ENCODE measurements around the gene CDH5. TPM values are rescaled to one million over a fixed set of nuclear protein-coding genes. Genes with fewer than 3 reads are reported as not detected.

The CDH5 gene
- total and polyA plus RNA-seq, 12 donors = 39.4 to 81.2 (median 52.9) TPM

DNA sequence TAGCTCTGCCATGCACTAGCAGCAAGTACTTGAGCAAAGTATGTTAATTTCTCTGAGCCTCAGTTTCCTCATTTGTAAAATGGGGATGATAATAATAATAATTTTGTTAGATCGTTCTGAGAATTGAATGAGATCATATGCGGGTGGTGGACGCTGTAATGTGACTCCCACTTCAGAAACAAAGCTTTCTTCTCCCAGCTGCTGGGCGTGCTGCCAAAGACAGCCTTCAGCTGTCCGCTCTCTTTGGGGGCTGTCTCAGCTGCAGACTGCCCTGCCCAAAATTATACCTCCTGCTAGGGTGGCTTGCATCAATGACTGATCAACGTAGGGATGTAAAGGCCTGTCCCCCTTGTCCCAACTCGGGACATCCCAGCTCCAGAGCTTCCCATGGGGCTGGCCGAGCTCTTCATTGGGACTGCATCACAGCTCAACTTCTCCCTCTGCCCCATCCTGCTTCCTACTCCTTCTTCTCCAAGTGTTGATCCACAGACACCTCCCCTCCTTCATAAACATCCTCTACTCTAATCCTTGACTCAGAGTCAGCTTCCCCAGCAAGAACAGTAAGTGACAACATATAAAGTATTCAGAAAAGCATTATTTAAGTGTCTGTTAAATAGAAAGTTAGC is 30.7 kb upstream of the CDH5 start:
- Histone ChIP-seq H3K27me3 (peaks cover 0 to 17% (median 8%) of the 10 kb centered on the region in 7 donors), H3K4me3 (no peak overlapping the region), H3K27ac (no peak overlapping the region), H3K36me3 (no peaks in the 10 kb centered on the region), H3K9me3 (peaks cover 0 to 7% (median 0%) of the 10 kb centered on the region in 11 donors), H3K4me1 (peaks cover 0 to 12% (median 7%) of the 10 kb centered on the region in 9 donors)
- TF ChIP-seq, protein P1, sequence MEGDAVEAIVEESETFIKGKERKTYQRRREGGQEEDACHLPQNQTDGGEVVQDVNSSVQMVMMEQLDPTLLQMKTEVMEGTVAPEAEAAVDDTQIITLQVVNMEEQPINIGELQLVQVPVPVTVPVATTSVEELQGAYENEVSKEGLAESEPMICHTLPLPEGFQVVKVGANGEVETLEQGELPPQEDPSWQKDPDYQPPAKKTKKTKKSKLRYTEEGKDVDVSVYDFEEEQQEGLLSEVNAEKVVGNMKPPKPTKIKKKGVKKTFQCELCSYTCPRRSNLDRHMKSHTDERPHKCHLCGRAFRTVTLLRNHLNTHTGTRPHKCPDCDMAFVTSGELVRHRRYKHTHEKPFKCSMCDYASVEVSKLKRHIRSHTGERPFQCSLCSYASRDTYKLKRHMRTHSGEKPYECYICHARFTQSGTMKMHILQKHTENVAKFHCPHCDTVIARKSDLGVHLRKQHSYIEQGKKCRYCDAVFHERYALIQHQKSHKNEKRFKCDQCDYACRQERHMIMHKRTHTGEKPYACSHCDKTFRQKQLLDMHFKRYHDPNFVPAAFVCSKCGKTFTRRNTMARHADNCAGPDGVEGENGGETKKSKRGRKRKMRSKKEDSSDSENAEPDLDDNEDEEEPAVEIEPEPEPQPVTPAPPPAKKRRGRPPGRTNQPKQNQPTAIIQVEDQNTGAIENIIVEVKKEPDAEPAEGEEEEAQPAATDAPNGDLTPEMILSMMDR (IDR thresholded peaks at IDR 0.05) = no peak
- WGBS, 2 donors = 13 to 20% methylated on average over 8 of the region's 8 CpGs
- ATAC-seq (peak in 5 of 8 donors; percentile 39 to 80 (median 56)), DNase-seq (peak; percentile 64 to 65)
- intact Hi-C loops (cut with DNase I) = no loop called here

DNA sequence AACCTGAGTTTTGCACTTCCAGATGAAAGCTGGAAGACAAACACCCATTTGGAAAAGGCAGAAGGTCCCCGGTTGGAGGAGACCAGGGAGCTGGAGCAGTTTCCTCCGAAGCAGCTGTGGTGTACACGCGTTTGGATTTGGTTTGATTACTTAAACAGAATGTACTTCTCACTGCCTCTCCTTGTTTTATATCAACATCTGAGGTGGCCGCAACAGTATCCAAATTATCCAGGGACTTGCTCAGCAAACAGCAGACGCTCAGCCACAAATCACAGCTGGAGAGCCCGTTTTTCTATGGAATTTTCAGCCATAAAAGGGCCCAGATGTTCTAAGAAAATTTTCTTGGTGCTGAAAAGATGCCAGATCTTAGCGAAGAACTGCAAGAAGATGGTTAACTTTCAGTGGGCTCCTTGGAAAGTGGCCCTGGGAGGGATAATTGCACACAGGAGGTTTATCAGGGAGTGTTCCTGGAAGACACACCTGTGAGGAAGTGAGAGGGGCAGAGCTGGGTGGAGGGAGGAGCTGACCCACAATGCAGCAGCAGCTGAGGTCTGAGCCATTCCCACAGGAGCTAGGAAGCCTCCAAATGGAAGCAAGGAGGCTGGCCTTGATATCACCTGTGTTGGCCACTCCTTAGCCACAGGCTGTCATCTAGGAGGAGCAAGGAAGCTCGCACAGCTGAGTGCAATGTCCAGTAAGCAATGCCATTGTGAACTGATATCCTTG is 28.9 kb upstream of the CDH5 start:
- intact Hi-C loops (cut with DNase I) = no loop called here
- Histone ChIP-seq H3K4me3 (no peak overlapping the region), H3K36me3 (no peaks in the 10 kb centered on the region), H3K27me3 (peaks cover 0 to 25% (median 8%) of the 10 kb centered on the region in 7 donors), H3K4me1 (peaks cover 0 to 12% (median 7%) of the 10 kb centered on the region in 9 donors), H3K9me3 (peaks cover 0 to 7% (median 0%) of the 10 kb centered on the region in 11 donors), H3K27ac (no peak overlapping the region)
- no peak for DNase-seq
- peak in 6 of 8 donors; percentile 20 to 62 (median 43) for ATAC-seq
- TF ChIP-seq, protein P1 (IDR thresholded peaks at IDR 0.05) = no peak
- WGBS, 2 donors = 58 to 77% methylated on average over 9 of the region's 9 CpGs

DNA sequence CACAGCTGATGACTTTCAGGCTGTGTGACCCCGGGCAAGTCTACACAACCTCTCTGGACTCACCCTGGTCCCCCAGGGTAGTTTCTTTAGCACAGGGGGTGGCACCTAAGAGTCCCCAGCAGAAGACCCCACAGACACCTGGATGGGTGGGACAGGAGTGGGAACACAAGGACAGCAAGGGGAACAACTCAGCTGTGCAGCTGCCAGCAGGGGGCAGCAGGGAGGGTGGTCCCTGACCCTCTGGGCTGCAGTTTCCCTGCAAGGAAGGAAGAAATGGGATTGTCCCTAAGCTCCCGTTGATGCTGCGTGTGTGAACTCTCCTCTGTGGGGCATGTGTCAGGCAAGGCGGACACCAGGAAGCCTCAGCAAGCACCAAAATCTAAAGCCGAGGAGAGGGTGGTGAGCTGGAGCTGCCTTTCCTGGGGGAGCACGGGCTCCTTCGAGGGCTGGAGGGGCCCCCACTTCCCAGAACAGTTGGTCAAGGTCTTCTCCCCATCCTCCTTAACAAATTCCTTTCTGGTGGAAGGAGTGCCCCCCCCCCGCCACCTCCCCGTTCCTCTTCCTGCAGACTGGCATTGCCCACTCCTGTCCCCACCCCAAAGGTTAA is 24.1 kb upstream of the CDH5 start:
- no peaks in the 10 kb centered on the region for H3K36me3 ChIP-seq
- TF ChIP-seq, protein P1 (IDR thresholded peaks at IDR 0.05) = peak; percentile 33 to 71 (median 64)
- H3K27me3 ChIP-seq = peaks cover 0 to 24% (median 3%) of the 10 kb centered on the region in 7 donors
- H3K4me3 ChIP-seq = no peak overlapping the region
- no peaks in the 10 kb centered on the region for H3K9me3 ChIP-seq
- H3K4me1 ChIP-seq = no peaks in the 10 kb centered on the region
- intact Hi-C loops (cut with DNase I) = loop anchor here in 5 of 10 donors (2.0 to 10.0 kb wide), 3 partner anchors 140 to 142 kb away; no protein-coding TSS in a partner anchor
- WGBS, 2 donors = 63 to 66% methylated on average over 9 of the region's 9 CpGs
- H3K27ac ChIP-seq = no peak overlapping the region
- ATAC-seq (peak in 2 of 8 donors; percentile 34 to 38), DNase-seq (no peak)

DNA sequence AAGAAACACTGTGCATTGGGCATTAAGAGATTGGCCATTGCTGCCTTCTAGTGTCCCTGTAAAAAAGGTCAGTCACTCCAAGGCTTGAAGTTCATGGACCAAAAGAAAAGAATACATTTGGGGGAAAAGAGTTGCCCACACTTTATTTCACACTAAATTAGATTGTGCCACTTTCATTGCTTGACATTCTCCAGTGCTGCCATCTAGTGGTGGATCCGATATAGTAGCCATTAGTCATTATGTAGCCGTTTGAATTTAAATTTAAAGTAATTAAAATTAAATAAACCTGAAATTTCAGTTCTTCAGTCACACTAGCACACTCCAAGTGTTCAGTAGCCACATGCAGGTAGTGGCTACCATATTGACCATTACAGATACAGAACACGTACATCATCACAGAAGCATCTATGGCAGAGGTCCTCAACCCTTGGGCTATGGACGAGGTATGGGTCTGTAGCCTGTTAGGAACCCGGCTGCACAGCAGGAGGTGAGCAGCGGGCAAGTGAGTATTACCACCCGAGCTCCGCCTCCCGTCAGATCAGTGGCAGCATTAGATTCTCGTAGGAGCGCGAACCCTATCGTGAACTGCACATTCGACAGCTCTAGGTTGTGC is 21.9 kb upstream of the CDH5 start:
- Histone ChIP-seq H3K27ac (no peak overlapping the region), H3K4me1 (no peaks in the 10 kb centered on the region), H3K36me3 (no peaks in the 10 kb centered on the region), H3K27me3 (peaks cover 0 to 24% (median 0%) of the 10 kb centered on the region in 7 donors), H3K9me3 (no peaks in the 10 kb centered on the region), H3K4me3 (no peak overlapping the region)
- WGBS, 2 donors = 57 to 64% methylated on average over 14 of the region's 14 CpGs
- intact Hi-C loops (cut with DNase I) = loop anchor here in 4 of 10 donors (5.0 to 10.0 kb wide), 2 partner anchors 138 to 140 kb away; no protein-coding TSS in a partner anchor
- TF ChIP-seq, protein P1 (IDR thresholded peaks at IDR 0.05) = peak; percentile 68 to 84 (median 79)
- peak in 1 of 8 donors; percentile 37 for ATAC-seq
- peak in 1 of 2 donors; percentile 52 for DNase-seq

Data from heart right ventricle (tissue), 16 donors.